ENCODE data around the gene TRPM3.

Gene TRPM3

GRCh38 chr9:70880535-70880934, 240.9 kb downstream of the TRPM3 start:
- Histone ChIP-seq H3K4me3 (ENCODE audit: low read length) (no peak overlapping the region), H2AFZ (ENCODE audit: low read depth, low read length) (no peak overlapping the region), H3K9me3 (ENCODE audit: insufficient read depth, low read length) (no peaks in the 10 kb centered on the region), H3K9ac (ENCODE audit: low read length) (no peak overlapping the region), H3K4me2 (ENCODE audit: low read length) (no peak overlapping the region), H4K20me1 (ENCODE audit: insufficient read depth, low read length) (no peaks in the 10 kb centered on the region), H3K4me1 (ENCODE audit: low read length) (no peaks in the 10 kb centered on the region), H3K79me2 (ENCODE audit: low read length) (no peaks in the 10 kb centered on the region), H3K27ac (ENCODE audit: low read length) (no peak overlapping the region), H3K36me3 (replicated peaks; ENCODE audit: low read depth, low read length) (no peaks in the 10 kb centered on the region), H3K27me3 (ENCODE audit: low read depth, low read length) (no peaks in the 10 kb centered on the region)
- TF ChIP-seq EZH2phosphoT487 (IDR thresholded peaks at IDR 0.05; ENCODE audit: low read depth) (no peak), CTCF (IDR thresholded peaks at IDR 0.05; ENCODE audit: low read depth, low read length) (no peak)

- Histone ChIP-seq H3K4me1 (ENCODE audit: low read length) (no peaks in the 10 kb centered on the region), H3K36me3 (replicated peaks; ENCODE audit: low read depth, low read length) (no peaks in the 10 kb centered on the region), H2AFZ (ENCODE audit: low read depth, low read length) (no peak overlapping the region), H3K27me3 (ENCODE audit: low read depth, low read length) (no peaks in the 10 kb centered on the region), H3K79me2 (ENCODE audit: low read length) (no peaks in the 10 kb centered on the region), H3K9me3 (ENCODE audit: insufficient read depth, low read length) (no peaks in the 10 kb centered on the region), H3K9ac (ENCODE audit: low read length) (no peak overlapping the region), H3K4me2 (ENCODE audit: low read length) (no peak overlapping the region), H4K20me1 (ENCODE audit: insufficient read depth, low read length) (no peaks in the 10 kb centered on the region), H3K4me3 (ENCODE audit: low read length) (no peak overlapping the region), H3K27ac (ENCODE audit: low read length) (no peak overlapping the region)
- TF ChIP-seq CTCF (IDR thresholded peaks at IDR 0.05; ENCODE audit: low read depth, low read length) (no peak), EZH2phosphoT487 (IDR thresholded peaks at IDR 0.05; ENCODE audit: low read depth) (no peak)
Measured at GRCh38 chr9:70878576-70878975, 242.8 kb downstream of the TRPM3 start.

- Histone ChIP-seq H3K27me3 (ENCODE audit: low read depth, low read length) (no peaks in the 10 kb centered on the region), H3K4me1 (ENCODE audit: low read length) (no peaks in the 10 kb centered on the region), H3K9me3 (ENCODE audit: insufficient read depth, low read length) (no peaks in the 10 kb centered on the region), H3K27ac (ENCODE audit: low read length) (no peak overlapping the region), H3K36me3 (replicated peaks; ENCODE audit: low read depth, low read length) (no peaks in the 10 kb centered on the region), H3K4me3 (ENCODE audit: low read length) (no peak overlapping the region), H3K9ac (ENCODE audit: low read length) (no peak overlapping the region), H3K79me2 (ENCODE audit: low read length) (no peaks in the 10 kb centered on the region), H2AFZ (ENCODE audit: low read depth, low read length) (no peak overlapping the region), H3K4me2 (ENCODE audit: low read length) (no peak overlapping the region), H4K20me1 (ENCODE audit: insufficient read depth, low read length) (no peaks in the 10 kb centered on the region)
- no peak for TF ChIP-seq CTCF (IDR thresholded peaks at IDR 0.05; ENCODE audit: low read depth, low read length)
- no peak for TF ChIP-seq EZH2phosphoT487 (IDR thresholded peaks at IDR 0.05; ENCODE audit: low read depth)
Measured at GRCh38 chr9:70874451-70874850, 247.0 kb downstream of the TRPM3 start.

- Histone ChIP-seq H3K27me3 (ENCODE audit: low read depth, low read length) (no peaks in the 10 kb centered on the region), H3K4me3 (ENCODE audit: low read length) (no peak overlapping the region), H3K9me3 (ENCODE audit: insufficient read depth, low read length) (no peaks in the 10 kb centered on the region), H3K4me1 (ENCODE audit: low read length) (no peaks in the 10 kb centered on the region), H3K27ac (ENCODE audit: low read length) (no peak overlapping the region), H3K79me2 (ENCODE audit: low read length) (no peaks in the 10 kb centered on the region), H3K9ac (ENCODE audit: low read length) (no peak overlapping the region), H3K36me3 (replicated peaks; ENCODE audit: low read depth, low read length) (no peaks in the 10 kb centered on the region), H2AFZ (ENCODE audit: low read depth, low read length) (no peak overlapping the region), H4K20me1 (ENCODE audit: insufficient read depth, low read length) (no peaks in the 10 kb centered on the region), H3K4me2 (ENCODE audit: low read length) (no peak overlapping the region)
- TF ChIP-seq CTCF (IDR thresholded peaks at IDR 0.05; ENCODE audit: low read depth, low read length) (no peak), EZH2phosphoT487 (IDR thresholded peaks at IDR 0.05; ENCODE audit: low read depth) (no peak)
Measured at GRCh38 chr9:70873506-70873905, 247.9 kb downstream of the TRPM3 start.

All from OCI-LY3 (cell line).